ENCODE results near the gene FRMD4A. TPM values are rescaled to one million over a fixed set of nuclear protein-coding genes. Genes with fewer than 3 reads are reported as not detected.

Gene FRMD4A
- total and polyA plus RNA-seq, 12 donors, result 17.4 to 43.4 (median 30.3) TPM

DNA sequence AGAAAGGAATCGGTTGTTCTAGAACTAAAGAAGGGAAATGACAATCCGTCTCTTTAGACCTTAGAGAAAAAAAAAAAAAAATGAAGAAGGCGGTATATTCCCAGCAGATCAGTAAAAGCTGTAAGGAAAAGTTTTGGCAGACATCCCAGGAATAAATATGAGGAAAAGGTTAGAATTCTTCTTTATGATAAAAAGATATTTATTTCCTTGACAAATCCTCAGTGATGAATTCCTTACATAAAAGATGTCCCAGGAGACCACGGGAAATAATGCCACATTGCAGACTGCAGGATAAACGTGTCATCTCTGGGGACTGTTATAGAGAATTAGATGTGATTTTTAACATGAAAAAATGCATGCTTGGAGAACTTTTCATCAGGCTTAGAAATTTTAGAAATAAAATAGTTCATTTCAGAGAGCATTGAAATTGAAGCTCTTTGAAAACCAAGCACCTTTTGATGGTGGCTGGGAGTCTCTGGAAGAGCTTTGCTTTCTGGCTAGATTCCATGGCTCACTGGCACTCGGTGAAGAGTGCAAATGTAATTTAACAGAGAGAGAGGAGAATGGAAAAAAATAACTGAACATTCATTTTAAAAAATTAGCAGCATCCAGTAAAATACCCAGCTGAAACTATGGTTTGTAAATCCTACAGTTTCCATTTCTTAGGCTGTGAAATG is 645.8 kb downstream of the FRMD4A start:
- H3K9me3 ChIP-seq, result no peaks in the 10 kb centered on the region
- WGBS, 2 donors, result 33 to 35% methylated on average over 6 of the region's 6 CpGs
- H3K27ac ChIP-seq, result peak overlapping the region; percentile 59 to 95 (median 86)
- peak overlapping the region in 1 of 10 donors; percentile 9 for H3K4me3 ChIP-seq
- DNase-seq (no peak), ATAC-seq (no peak)
- intact Hi-C loops (cut with DNase I), result loop anchor here in 2 of 10 donors (2.0 to 5.0 kb wide), 2 partner anchors 22 to 32 kb away; no protein-coding TSS in a partner anchor
- H3K4me1 ChIP-seq, result peaks cover 8 to 61% (median 51%) of the 10 kb centered on the region in 9 donors
- H3K36me3 ChIP-seq, result peaks cover 0 to 57% (median 2%) of the 10 kb centered on the region in 9 donors
- TF ChIP-seq CTCF (IDR thresholded peaks at IDR 0.05), result no peak
- H3K27me3 ChIP-seq, result no peaks in the 10 kb centered on the region

- 26 to 37% methylated on average over 17 of the region's 17 CpGs for WGBS, 2 donors
- DNase-seq (peak; percentile 82 to 91), ATAC-seq (peak; percentile 67 to 89 (median 78))
- H3K36me3 ChIP-seq, result peaks cover 0 to 56% (median 0%) of the 10 kb centered on the region in 9 donors
- no peak for TF ChIP-seq CTCF (IDR thresholded peaks at IDR 0.05)
- peaks cover 8 to 65% (median 51%) of the 10 kb centered on the region in 9 donors for H3K4me1 ChIP-seq
- peak overlapping the region in 2 of 10 donors; percentile 1 to 9 for H3K4me3 ChIP-seq
- peak overlapping the region; percentile 59 to 95 (median 86) for H3K27ac ChIP-seq
- H3K27me3 ChIP-seq, result no peaks in the 10 kb centered on the region
- H3K9me3 ChIP-seq, result no peaks in the 10 kb centered on the region
- intact Hi-C loops (cut with DNase I), result loop anchor here in 2 of 10 donors (2.0 to 5.0 kb wide), 2 partner anchors 22 to 33 kb away; no protein-coding TSS in a partner anchor
These were observed 646.4 kb downstream of the FRMD4A start for GRCh38 chr10:13684252-13684791.

DNA sequence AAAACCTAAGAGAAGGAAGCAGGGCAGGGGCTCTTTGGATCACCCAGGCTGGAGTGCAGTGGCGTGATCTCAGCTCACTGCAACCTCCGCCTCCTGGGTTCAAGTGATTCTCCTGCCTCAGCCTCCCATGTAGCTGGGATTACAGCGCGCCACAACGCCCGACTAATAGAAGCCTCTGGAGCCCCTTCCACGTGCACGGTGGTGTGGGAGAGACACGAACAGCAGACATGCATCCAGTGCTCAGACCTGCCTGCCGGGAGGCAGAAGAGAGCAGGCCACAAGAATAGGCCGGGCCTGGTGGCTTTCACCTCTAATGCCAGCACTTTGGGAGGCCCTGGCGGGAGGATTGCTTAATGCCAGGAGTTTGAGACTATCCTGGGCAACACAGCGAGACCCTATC is 647.7 kb downstream of the FRMD4A start:
- Histone ChIP-seq H3K4me1 (peaks cover 8 to 74% (median 51%) of the 10 kb centered on the region in 9 donors), H3K9me3 (no peaks in the 10 kb centered on the region), H3K27me3 (no peaks in the 10 kb centered on the region), H3K4me3 (no peak overlapping the region), H3K27ac (peak overlapping the region in 9 of 10 donors; percentile 64 to 95 (median 86)), H3K36me3 (peaks cover 0 to 60% (median 7%) of the 10 kb centered on the region in 9 donors)
- ATAC-seq, result no peak
- no peak for DNase-seq
- WGBS, 2 donors, result 94% methylated on average over 13 of the region's 13 CpGs
- intact Hi-C loops (cut with DNase I), result loop anchor here in 1 of 10 donors (5.0 kb wide), 1 partner anchor 34 kb away; no protein-coding TSS in a partner anchor
- no peak for TF ChIP-seq CTCF (IDR thresholded peaks at IDR 0.05)

GRCh38 chr10:13681960-13682359 is 648.8 kb downstream of the FRMD4A start:
- 90 to 94% methylated on average over 7 of the region's 7 CpGs for WGBS, 2 donors
- no peak for DNase-seq
- no peak for TF ChIP-seq CTCF (IDR thresholded peaks at IDR 0.05)
- no peak for ATAC-seq
- peaks cover 8 to 73% (median 45%) of the 10 kb centered on the region in 9 donors for H3K4me1 ChIP-seq
- no peaks in the 10 kb centered on the region for H3K9me3 ChIP-seq
- intact Hi-C loops (cut with DNase I), result loop anchor here in 1 of 10 donors (5.0 kb wide), 1 partner anchor 35 kb away; no protein-coding TSS in a partner anchor
- H3K27ac ChIP-seq, result peak overlapping the region in 2 of 10 donors; percentile 13 to 31
- no peaks in the 10 kb centered on the region for H3K27me3 ChIP-seq
- peaks cover 0 to 65% (median 7%) of the 10 kb centered on the region in 9 donors for H3K36me3 ChIP-seq
- H3K4me3 ChIP-seq, result no peak overlapping the region

Data from heart right ventricle (tissue), 16 donors.